Activated CD4-positive, CD25-positive, alpha-beta regulatory T cell treated with anti-CD3 and anti-CD28 coated beads, Interleukin-2, amount 50 U/mL, for 24 hours (primary cell): ENCODE data around the gene TCF25.

Experiments used
- ATAC-seq, 2 donors: fragments of 150-1000 bp; cut with Tn5 transposase; one replicate each; pipeline ENCODE4 v1.10.0; 2021; ENCODE audit warnings: mild to moderate bottlenecking in 1 of 2, moderate library complexity in 1 of 2

TCF25 gene

DNA sequence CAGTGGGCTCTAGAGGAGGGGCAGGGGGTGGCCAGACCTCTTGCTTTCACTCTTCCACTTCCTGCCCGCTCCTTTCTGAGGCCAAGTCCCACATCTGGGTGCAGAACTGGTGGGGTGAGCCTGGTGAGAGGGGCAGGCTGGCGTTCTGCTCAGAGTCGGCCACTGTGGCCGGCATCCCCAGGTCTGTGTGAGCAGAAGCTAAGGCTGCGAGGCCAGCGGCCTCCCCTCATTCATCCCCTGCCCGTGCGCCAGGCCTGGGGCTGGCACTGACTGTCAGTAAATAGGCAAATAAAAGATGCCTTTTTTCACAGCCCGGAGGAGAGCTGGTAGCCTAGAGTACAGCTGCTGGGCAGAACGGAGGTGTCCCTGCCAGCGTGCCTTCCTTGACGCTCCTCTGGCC, 76.4 kb downstream of the TCF25 start:
- ATAC-seq, result no peak

- ATAC-seq, result no peak
Measured at GRCh38 chr16:89951509-89951908, 78.1 kb downstream of the TCF25 start.

DNA sequence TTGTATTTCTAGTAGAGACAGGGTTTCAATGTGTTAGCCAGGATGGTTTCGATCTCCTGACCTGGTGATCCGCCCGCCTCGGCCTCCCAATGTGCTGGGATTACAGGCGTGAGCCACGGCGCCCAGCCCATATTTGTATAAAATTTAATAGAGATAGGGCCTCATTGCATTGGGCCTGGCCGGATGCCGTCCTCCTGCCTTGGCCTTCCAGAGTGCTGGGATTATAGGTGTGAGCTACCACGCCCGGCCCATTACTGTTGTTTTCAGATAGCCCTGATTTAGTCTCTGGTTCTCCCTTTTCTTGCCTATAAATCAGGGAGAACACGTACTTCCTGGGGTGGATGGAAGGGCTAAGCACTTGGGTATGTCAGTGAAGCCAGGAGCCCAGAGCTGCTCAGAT, 78.7 kb downstream of the TCF25 start:
- no peak for ATAC-seq

DNA sequence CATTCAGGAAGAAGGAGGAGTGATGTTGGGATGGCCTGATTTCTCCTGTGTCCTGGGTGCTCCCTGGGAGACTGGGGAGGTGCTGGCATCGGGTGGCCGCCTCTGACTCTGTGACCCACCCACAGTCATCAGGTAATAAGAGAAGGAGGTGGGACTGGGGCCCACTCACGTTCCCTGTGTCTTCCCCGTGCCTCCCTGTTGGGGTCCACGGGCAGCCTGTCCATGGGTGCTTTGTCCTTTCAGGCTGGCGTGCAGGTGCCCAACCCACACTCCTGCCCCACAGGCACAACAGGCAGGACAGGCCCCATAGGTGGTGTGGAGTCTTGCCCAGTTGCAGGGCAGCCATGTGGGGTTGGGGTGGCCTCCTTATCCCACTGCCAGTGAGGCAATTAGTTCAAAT, 79.2 kb downstream of the TCF25 start:
- ATAC-seq, result no peak

DNA sequence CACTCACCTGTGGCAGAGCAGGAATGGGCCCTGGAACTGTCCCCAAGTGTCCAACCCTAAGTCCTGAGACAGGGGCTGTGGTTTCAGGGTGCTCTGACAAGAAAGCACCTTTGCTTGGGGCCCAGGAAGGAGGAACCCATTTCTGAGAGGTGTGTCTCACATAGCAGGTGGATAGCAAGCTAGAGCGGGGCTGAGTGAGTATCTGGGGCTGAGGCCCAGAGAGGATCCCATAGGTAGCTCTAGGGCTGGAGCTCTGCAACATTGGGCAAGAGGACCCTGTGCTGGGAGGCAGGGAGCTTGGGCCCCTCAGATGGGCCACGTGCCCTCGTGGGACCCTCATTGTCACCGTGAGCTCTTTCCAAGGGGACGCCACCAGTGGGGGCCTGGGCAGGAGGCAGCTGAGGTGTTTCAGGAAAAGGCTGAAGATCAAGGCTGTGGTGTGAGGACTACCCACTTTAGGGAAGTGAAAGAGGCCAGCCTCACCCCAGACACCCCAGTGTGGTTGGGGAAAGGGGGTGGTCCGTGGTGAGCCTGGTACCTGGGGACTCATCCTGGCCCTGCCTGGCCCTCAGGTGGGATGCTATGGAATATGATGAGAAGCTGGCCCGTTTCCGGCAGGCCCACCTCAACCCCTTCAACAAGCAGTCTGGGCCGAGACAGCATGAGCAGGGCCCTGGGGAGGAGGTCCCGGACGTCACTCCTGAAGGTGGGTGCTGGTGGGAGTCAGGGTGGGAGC, 80.4 kb downstream of the TCF25 start:
- ATAC-seq, result peak in 1 of 2 donors; percentile 42

DNA sequence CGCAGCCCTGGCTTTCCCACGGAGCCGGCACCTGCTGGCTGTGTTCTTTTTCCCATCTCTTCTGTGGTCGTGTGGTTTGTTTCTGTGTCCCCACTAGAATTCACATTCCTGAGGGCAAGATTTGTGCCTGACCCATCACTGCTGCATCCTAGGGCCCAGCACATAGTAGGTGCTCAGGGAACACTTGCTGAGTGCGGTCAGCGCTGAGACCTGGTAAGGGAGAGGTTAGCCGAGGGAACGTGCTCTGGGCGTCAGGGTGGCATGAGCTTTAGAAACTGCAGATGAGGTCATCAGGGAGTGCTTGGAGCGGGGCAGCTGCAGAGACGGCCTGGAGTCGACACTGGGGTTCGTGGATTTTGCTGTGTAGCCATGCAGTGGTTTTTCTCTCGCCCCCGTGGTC, 81.1 kb downstream of the TCF25 start:
- no peak for ATAC-seq

DNA sequence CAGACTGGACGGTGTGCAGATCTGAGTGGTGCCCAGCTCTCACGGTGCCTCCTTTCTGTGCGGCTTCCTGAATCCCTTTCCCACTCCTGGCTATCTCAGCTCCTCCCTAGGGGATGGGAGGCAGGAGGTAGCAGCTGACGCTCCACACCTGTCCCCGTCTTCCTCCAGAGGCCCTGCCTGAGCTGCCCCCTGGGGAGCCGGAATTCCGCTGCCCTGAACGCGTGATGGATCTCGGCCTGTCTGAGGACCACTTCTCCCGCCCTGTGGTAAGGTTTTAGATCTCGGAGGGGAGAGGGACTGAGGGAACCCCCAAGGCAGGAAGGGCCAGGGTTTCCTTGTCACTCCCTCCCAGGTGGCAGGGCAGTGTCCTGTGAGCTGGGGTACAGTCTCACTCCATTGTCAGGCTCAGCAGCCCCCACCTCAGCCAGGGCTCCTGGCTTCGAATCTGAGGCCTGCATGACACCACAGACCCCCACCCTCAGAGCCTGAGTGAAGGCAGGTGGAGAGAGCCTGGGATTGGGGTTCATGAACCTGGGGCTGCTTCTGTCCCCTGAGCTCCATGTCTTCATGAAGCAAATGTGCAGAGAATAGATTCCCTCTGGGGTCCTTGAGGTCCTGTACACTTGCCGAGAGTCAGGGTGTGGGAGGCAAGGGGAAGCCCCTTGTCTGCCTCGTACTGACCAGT, 81.8 kb downstream of the TCF25 start:
- ATAC-seq, result no peak

GRCh38 chr16:89956505-89957215, 83.3 kb downstream of the TCF25 start:
- no peak for ATAC-seq

DNA sequence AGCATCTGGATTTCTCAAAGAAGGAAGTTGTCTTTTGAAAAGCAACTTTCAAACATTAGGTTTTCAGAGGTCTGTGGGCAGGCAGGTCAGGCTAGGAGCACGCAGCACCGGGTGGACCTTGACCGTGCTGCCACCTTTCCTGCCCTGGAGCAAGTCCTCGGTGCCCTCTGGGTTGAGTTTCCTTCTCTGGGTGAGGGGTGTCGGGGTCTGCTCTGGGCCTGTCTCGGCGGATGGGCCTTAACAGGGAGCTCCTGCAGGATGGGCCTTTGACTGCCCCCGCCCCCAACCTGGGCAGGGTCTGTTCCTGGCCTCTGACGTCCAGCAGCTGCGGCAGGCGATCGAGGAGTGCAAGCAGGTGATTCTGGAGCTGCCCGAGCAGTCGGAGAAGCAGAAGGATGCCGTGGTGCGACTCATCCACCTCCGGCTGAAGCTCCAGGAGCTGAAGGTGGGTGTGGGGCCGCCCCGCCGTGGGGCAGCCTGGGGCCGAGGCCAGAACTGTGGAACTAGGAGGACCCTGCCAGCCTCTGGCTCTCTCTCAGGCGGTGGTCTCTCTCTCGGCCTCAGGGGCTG, 83.9 kb downstream of the TCF25 start:
- no peak for ATAC-seq

- ATAC-seq, result peak in 1 of 2 donors; percentile 32
Measured at GRCh38 chr16:89958068-89958467, 84.7 kb downstream of the TCF25 start.

DNA sequence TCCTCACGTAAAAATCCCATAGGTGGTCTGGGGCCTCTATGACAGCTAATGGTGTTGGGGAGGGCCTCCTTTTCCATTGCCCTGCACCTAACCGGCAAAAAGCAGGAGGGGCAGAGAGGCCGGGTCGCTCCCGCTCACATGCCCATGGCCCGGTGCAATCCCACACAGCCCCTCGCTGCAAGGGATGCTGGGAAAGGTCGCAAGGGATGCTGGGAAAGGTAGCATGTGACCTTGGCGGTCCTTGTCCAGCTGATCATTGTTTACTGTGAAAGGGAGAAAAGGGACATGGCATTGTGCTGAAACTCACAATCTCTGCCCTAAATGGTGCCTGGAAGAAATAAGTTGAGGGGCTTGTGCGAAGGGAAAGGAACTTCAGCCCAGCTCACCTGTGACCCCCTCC, 85.2 kb downstream of the TCF25 start:
- ATAC-seq, result no peak

- ATAC-seq, result no peak
Measured at GRCh38 chr16:89960966-89961365, 87.6 kb downstream of the TCF25 start.
